Immature natural killer cell (primary cell): ENCODE results near the gene RSL1D1. TPM values are rescaled to one million over a fixed set of nuclear protein-coding genes. Genes with fewer than 3 reads are reported as not detected.
"Not testable (repeated sequence)": the region's sequence is repeated elsewhere in the genome, so short reads cannot be mapped to it uniquely, and the experiment has no call there.

ENCODE experiments used
- DNase-seq, 3 donors: peaks; one replicate each; pipeline ENCODE4 v3.0.0; 2022; ENCODE audit warnings: mixed read lengths in 1 of 3
- H3K27ac Mint-ChIP-seq, 6 donors: one replicate each; pipeline ENCODE4 v1.8.0; 2020; ENCODE audit warnings: mixed read lengths in 6 of 6, mild to moderate bottlenecking in 5 of 6, inconsistent platforms in 4 of 6, moderate library complexity in 3 of 6
- H3K27me3 Mint-ChIP-seq, 3 donors: one replicate each; pipeline ENCODE4 v1.8.0; 2020 to 2021; ENCODE audit warnings: low read depth in 3 of 3, mild to moderate bottlenecking in 3 of 3, mixed read lengths in 3 of 3, moderate library complexity in 3 of 3, inconsistent platforms in 1 of 3
- H3K36me3 Mint-ChIP-seq, 3 donors: one replicate each; pipeline ENCODE4 v1.8.0; 2020; ENCODE audit warnings: mixed read lengths in 3 of 3, inconsistent platforms in 2 of 3, mild to moderate bottlenecking in 2 of 3
- H3K4me1 Mint-ChIP-seq, 2 donors: one replicate each; pipeline ENCODE4 v1.8.0; 2020; ENCODE audit warnings: inconsistent platforms in 2 of 2, mild to moderate bottlenecking in 2 of 2, mixed read lengths in 2 of 2, moderate library complexity in 1 of 2
- H3K4me3 Mint-ChIP-seq, 5 donors: one replicate each; pipeline ENCODE4 v1.8.0; 2020; ENCODE audit warnings: mild to moderate bottlenecking in 5 of 5, mixed read lengths in 5 of 5, inconsistent platforms in 3 of 5, moderate library complexity in 3 of 5
- H3K9me3 Mint-ChIP-seq, 6 donors: one replicate each; pipeline ENCODE4 v1.8.0; 2020; ENCODE audit warnings: mild to moderate bottlenecking in 6 of 6, mixed read lengths in 6 of 6, inconsistent platforms in 4 of 6, moderate library complexity in 3 of 6
- polyA plus RNA-seq, 3 donors: library from polyadenylated mRNA; unstranded; fragments of 300-500 nt; fragmentation: Illumina TruSeq; gene quantifications; one replicate each; pipeline ENCODE4 v1.2.3, GENCODE V29; 2021

Gene RSL1D1
- polyA plus RNA-seq, 3 donors from 2014 or later, result 37.4 to 206 (median 161) TPM

DNA sequence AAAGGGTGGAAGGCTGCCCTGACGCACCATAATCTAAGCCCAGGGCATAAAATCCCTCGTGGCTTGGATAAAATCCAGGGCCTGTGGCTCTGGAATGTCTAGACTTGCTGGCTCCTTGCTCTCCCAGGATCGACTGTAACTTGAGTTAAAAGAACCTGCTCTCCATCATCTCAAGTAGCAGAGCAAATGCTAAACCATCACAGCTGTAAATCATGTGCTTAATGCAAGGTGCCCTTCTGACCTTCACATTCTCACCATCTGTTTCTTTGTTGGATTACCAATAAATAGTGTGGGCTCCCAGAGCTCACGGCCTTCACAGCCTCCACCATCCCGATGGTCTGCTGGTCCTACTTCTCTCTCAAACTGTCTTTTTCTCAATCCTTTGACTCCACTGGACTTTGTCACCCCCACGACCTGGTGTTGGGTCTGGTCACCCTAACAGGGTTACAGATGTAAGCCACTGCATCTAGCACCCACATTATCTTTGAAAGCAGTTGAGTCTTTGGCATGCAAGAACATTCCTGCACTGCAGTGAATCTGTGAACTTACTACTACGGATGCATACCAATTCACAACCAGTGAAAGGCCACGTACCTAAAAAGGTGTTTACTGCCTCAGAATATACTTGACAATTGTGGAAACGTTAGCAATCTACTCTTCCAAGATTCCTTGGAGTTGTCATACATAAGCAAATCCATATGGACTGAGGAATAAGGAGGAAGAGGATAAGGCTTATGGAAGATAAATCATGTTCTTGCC is 15.3 kb downstream of the RSL1D1 start:
- no peak for DNase-seq
- Mint-ChIP-seq H3K9me3 (no peaks in the 10 kb centered on the region), H3K4me3 (no peak overlapping the region), H3K27me3 (peaks cover 0 to 4% (median 2%) of the 10 kb centered on the region in 3 donors), H3K27ac (peak overlapping the region in 1 of 6 donors; percentile 8), H3K36me3 (peaks cover 6 to 28% (median 15%) of the 10 kb centered on the region in 3 donors), H3K4me1 (no peaks in the 10 kb centered on the region)

DNA sequence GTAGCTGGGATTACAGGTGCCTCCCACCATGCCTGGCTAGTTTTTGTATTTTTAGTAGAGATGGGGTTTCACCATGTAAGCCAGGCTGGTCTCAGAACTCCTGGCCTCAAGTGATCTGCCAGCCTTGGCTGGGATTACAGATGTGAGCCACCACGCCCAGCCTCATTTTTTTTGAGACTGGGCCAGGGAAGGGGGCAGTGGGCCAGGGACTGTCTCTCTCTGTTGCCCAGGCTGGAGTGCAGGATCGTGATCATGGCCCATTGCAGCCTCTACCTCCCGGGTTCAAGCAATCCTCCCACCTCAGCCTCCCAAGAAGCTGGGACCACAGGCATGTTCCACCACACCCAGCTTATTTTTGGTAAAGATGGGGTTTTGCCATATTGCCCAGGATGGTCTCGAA is 16.0 kb downstream of the RSL1D1 start:
- no peak for DNase-seq
- Mint-ChIP-seq H3K27ac (no peak overlapping the region), H3K27me3 (peaks cover 0 to 4% (median 2%) of the 10 kb centered on the region in 3 donors), H3K36me3 (peaks cover 6 to 24% (median 15%) of the 10 kb centered on the region in 3 donors), H3K9me3 (no peaks in the 10 kb centered on the region), H3K4me3 (no peak overlapping the region), H3K4me1 (no peaks in the 10 kb centered on the region)

DNA sequence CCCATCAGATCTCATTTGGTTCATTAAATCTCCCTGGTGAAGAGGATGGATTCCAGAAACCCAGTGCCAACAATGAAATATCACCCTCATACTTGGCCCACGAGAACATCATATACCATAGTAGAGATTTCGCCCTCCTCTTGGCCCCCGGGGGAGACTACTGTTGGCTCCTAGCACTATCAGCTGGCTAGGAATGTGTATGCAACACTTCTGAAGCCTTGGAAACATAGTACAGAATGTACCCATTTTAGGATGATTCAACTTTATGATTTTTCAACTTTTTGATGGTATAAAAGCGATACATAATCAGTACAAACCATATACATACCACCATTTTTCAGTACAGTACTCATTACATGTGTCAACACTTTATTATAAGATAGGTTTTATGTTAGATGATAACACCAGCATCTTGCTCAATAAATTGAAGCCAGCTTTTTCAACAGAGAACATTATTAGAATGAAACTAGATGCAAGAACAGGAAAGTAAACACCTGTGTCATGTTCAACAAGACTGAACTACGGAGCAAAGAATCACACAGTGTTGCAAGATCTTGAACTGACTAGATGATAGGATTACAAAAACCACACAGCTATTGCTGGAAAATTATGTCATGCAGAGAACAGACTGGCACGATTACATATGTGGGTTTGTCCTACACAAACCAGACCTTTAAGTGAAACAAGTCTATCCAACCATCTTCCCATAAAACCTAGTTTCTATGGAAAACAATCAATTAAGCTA is 17.2 kb downstream of the RSL1D1 start:
- Mint-ChIP-seq H3K36me3 (peaks cover 0 to 13% (median 8%) of the 10 kb centered on the region in 3 donors), H3K27ac (no peak overlapping the region), H3K4me3 (no peak overlapping the region), H3K9me3 (no peaks in the 10 kb centered on the region), H3K27me3 (peaks cover 0 to 4% (median 2%) of the 10 kb centered on the region in 3 donors), H3K4me1 (no peaks in the 10 kb centered on the region)
- DNase-seq, result no peak

DNA sequence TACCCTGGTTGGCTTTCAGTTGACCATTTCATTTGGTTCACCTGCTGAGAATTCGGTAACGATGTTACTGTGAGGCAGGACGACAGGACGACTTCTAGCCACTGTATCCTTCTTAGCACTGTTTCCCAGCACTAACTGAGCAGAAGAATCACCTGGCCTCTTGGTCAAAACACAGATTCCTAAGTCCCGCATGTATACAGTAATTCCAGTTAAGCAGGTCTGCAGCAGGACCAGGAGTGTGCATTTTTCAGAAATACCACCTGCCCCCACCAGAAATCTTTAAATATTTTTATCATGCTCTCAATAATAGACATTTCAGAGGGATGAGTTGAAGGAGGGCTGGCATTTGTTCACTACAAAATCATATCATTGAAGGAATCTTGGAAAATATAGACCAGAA is 22.6 kb downstream of the RSL1D1 start:
- Mint-ChIP-seq H3K36me3 (no peaks in the 10 kb centered on the region), H3K4me1 (no peaks in the 10 kb centered on the region), H3K9me3 (no peaks in the 10 kb centered on the region), H3K27me3 (peaks cover 0 to 2% (median 2%) of the 10 kb centered on the region in 3 donors), H3K4me3 (no peak overlapping the region), H3K27ac (no peak overlapping the region)
- DNase-seq, result no peak

DNA sequence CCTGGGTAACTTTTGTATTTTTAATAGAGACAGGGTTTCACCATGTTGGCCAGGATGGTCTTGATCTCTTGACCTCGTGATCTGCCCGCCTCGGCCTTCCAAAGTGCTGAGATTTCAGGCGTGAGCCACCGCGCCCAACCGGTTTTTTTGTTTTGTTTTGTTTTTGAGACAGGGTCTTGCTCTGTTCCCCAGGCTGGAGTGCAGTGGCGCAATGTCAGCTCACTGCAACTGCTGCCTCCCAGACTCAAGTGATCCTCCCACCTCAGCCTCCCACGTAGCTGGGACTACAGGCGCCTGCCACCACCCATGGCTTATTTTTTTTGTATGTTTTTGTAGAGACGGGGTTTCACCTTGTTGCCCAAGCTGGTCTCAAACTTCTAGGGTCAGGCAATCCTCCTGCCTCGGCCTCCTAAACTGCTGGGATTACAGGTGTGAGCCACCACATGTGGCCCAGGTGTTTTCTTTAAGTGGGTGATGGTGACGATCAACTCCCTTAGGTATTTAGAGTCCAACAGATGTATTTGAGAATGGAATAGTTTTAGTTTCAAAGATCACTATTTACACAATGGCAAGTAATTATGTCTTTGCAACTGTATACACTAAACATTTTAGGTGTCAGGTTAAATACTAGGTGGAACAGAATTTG is 25.7 kb downstream of the RSL1D1 start:
- DNase-seq, H3K4me1 Mint-ChIP-seq, H3K36me3 Mint-ChIP-seq, H3K9me3 Mint-ChIP-seq, H3K27ac Mint-ChIP-seq, H3K27me3 Mint-ChIP-seq, H3K4me3 Mint-ChIP-seq: not testable (repeated sequence)

DNA sequence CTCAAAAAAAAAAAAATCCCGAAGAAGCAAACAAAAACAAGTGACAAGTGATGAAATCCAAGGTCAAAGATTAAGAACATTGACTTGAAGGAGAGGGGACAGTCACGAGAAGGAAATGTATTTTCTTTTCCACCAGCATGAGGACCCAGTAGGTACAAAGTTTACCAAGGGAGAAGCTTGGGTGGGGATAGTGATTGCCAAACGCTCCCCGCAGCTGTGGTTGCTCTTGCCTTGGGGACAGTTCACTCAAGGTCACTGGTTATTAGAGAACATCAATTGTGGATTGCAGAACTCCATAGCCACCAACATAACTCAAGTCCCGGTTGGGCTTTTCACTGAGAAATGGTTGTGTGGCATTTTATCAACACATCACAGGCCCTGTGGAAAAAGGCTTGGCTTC is 27.0 kb downstream of the RSL1D1 start:
- H3K27me3 Mint-ChIP-seq, result peaks cover 0 to 2% (median 2%) of the 10 kb centered on the region in 3 donors
- no peaks in the 10 kb centered on the region for H3K9me3 Mint-ChIP-seq
- no peaks in the 10 kb centered on the region for H3K4me1 Mint-ChIP-seq
- no peaks in the 10 kb centered on the region for H3K36me3 Mint-ChIP-seq
- H3K4me3 Mint-ChIP-seq, result no peak overlapping the region
- DNase-seq, result no peak
- H3K27ac Mint-ChIP-seq, result no peak overlapping the region

DNA sequence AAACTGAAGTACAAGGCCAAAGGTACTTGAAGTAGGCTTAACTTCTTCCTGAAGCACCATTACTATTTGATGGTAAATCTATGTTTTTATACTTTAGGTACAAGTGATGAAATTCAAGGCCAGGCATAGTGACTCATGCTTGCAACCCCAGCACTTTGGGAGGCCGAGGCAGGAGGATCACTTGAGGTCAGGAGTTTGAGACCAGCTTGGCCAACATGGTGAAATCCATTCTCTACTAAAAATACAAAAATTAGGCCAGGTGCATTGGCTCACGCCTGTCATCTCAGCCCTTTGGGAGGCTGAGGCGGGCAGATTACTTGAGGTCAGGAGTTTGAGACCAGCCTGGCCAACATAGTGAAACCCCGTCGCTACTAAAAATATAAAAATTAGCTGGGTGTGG is 27.7 kb downstream of the RSL1D1 start:
- H3K36me3 Mint-ChIP-seq, H3K27ac Mint-ChIP-seq, H3K27me3 Mint-ChIP-seq, H3K4me1 Mint-ChIP-seq, H3K4me3 Mint-ChIP-seq, H3K9me3 Mint-ChIP-seq, DNase-seq: not testable (repeated sequence)

DNA sequence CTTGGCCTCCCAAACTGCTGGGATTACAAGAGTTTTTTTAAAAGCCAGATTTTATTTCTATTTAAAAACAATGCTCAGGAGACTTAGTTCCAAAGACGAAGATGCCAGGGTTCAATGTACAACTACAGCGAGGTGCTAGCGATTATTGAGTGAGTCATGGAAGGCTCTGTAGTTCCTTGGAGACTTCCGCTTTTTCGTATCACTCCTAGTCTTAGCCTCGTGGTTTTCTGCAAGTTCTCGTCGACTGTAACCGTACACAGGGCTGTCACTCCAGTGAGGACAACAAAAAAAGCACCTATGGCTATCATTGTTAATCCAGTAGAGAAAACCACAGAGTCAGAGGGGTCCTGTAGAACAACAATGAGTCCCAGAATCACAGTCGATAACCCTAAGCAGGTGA is 31.5 kb downstream of the RSL1D1 start:
- H3K27ac Mint-ChIP-seq, result no peak overlapping the region

DNA sequence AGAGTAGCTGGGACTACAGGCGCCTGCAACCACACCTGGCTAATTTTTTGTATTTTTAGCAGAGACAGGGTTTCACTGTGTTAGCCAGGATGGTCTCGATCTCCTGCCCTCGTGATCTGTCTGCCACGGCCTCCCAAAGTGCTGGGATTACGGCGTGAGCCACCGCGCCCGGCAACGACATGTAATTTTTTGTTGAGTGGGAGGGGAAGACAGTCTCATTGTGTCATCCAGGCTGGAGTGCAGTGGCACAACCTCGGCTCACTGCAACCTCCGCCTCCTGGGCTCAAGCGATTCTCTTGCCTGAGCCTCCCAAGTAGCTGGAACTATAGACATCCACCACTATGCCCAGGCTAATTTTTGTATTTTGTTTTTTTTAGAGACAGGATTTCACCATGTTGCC is 32.4 kb downstream of the RSL1D1 start:
- not testable (repeated sequence) for H3K27me3 Mint-ChIP-seq, H3K27ac Mint-ChIP-seq, H3K4me3 Mint-ChIP-seq, DNase-seq, H3K9me3 Mint-ChIP-seq, H3K4me1 Mint-ChIP-seq, H3K36me3 Mint-ChIP-seq

More for the DNA sequence above, 31.5 kb downstream of the RSL1D1 start:
- Mint-ChIP-seq H3K4me1 (no peaks in the 10 kb centered on the region), H3K36me3 (no peaks in the 10 kb centered on the region), H3K27me3 (peaks cover 0 to 2% (median 0%) of the 10 kb centered on the region in 3 donors), H3K9me3 (no peaks in the 10 kb centered on the region), H3K4me3 (no peak overlapping the region)
- DNase-seq, result no peak

DNA sequence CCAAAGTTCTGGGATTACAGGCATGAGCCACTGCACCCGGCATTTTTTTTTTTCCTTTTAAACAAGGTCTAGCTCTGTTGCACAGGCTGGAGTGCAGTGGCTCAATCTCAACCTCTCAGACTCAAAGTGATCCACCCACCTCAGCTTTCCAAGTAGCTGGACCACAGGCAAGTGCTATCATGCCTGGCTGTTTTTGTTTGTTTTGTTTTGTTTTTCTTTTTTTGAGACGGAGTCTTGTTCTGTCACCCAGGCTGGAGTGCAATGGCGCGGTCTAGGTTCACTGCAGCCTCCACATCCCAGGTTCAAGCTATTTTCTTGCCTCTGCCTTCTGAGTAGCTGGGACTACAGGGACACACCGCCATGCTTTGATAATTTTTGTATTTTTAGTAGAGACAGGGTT is 35.2 kb downstream of the RSL1D1 start:
- DNase-seq, result no peak
- no peaks in the 10 kb centered on the region for H3K36me3 Mint-ChIP-seq
- H3K9me3 Mint-ChIP-seq, result no peaks in the 10 kb centered on the region
- no peak overlapping the region for H3K27ac Mint-ChIP-seq
- H3K4me1 Mint-ChIP-seq, result no peaks in the 10 kb centered on the region
- H3K4me3 Mint-ChIP-seq, result no peak overlapping the region
- H3K27me3 Mint-ChIP-seq, result peaks cover 0 to 4% (median 0%) of the 10 kb centered on the region in 3 donors

DNA sequence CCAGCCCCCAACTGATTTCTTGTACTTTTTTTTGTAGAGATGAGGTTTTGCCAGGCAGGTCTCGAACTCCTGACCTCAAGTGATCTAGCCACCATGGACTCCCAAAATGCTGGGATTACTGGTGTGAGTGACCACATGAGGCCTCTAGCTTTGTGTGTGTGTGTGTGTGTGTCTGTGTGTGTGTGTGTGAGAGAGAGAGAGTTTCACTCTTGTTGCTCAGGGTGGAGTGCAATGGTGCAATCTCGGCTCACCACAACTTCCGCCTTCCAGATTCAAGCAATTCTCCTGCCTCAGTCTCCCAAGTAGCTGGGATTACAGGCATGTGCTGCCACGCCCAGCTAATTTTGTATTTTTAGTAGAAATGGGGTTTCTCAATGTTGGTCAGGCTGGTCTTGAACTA is 36.5 kb downstream of the RSL1D1 start:
- not testable (repeated sequence) for DNase-seq, H3K4me3 Mint-ChIP-seq, H3K36me3 Mint-ChIP-seq, H3K4me1 Mint-ChIP-seq, H3K27ac Mint-ChIP-seq, H3K9me3 Mint-ChIP-seq, H3K27me3 Mint-ChIP-seq

DNA sequence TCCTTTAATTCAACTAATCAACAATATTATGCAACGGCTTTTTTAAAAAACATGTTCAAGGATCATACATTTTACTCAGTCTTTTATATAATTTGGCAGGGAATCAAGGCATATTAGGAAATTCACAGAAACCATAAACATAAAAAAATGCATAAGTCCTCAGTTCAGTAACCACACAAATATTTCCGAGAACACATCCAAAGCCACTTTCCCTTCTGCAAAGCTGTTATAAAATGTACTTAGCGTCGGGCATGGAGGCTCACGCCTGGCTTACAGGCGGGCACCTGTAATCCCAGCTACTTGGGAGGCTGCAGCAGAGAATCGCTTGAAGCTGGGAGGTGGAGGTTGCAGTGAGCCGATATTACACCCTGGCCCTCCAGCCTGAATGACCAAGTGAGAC is 44.6 kb downstream of the RSL1D1 start:
- H3K27me3 Mint-ChIP-seq, result peaks cover 0 to 7% (median 2%) of the 10 kb centered on the region in 3 donors
- no peak overlapping the region for H3K27ac Mint-ChIP-seq
- DNase-seq, result no peak
- no peaks in the 10 kb centered on the region for H3K36me3 Mint-ChIP-seq
- H3K4me1 Mint-ChIP-seq, result peaks cover 4 to 6% of the 10 kb centered on the region in 2 donors
- no peaks in the 10 kb centered on the region for H3K9me3 Mint-ChIP-seq
- no peak overlapping the region for H3K4me3 Mint-ChIP-seq

DNA sequence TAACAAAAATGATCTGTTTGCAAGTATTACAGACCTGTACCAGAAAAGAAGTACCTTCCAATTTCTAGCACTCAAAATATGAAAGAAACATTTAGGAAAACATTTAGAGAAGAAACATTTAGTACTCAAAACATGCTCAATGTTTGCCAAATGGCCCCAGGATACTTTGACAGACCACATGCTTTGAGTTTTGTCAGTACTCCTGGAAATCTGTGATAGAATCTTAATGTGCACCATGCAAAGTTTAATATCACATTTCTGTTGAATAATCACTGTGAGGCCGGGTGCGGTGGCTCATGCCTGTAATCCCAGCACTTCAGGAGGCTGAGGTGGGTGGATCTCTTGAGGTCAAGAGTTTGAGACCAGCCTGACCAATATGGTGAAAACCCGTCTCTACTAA is 45.8 kb downstream of the RSL1D1 start:
- H3K4me3 Mint-ChIP-seq, result no peak overlapping the region
- DNase-seq, result no peak
- no peaks in the 10 kb centered on the region for H3K9me3 Mint-ChIP-seq
- no peaks in the 10 kb centered on the region for H3K36me3 Mint-ChIP-seq
- H3K27me3 Mint-ChIP-seq, result peaks cover 0 to 7% (median 2%) of the 10 kb centered on the region in 3 donors
- peaks cover 4 to 6% of the 10 kb centered on the region in 2 donors for H3K4me1 Mint-ChIP-seq
- no peak overlapping the region for H3K27ac Mint-ChIP-seq

DNA sequence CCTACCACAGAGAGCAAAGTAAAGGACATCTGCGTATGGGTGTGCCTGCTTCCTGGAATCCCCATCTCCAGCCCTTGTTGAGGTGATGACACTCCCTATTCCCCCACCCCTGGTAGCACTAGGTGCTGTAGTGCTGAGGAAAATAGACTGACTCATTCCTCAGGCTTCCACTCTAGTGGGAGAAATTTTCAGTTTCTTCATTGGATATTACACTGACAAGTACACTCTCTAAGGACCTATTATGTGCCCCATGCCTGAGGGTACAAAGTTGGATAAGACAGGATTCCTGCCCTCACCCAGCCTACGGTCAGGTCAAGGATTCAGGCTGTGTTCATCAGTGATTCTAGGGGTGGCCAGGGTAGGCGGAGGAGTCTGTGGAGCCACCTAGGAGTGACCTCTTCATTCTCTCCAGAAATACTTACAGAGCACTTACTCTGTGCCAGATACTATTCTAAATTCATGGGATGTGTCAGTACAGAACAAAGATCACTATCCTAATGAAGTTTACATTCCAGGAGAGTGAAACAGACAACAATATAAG is 49.8 kb downstream of the RSL1D1 start:
- Mint-ChIP-seq H3K4me3 (no peak overlapping the region), H3K9me3 (no peaks in the 10 kb centered on the region), H3K27ac (no peak overlapping the region), H3K4me1 (peaks cover 26 to 33% of the 10 kb centered on the region in 2 donors), H3K27me3 (peaks cover 3 to 9% (median 4%) of the 10 kb centered on the region in 3 donors), H3K36me3 (no peaks in the 10 kb centered on the region)
- no peak for DNase-seq
